Hematopoietic multipotent progenitor cell treated with erythropoietin and hydrocortisone succinate and interleukin-3 and kit ligand, for 8 days (in vitro differentiated cells): ENCODE measurements around the gene OR4C5.
"Not testable (repeated sequence)": the region's sequence is repeated elsewhere in the genome, so short reads cannot be mapped to it uniquely, and the experiment has no call there.

ENCODE experiments used
- DNase-seq: peaks from one replicate; pipeline ENCODE4 v3.0.0-alpha.2; 2015

OR4C5 gene

GRCh38 chr11:48366365-48366764 is at the start of gene OR4C5:
TSS of gene OR4C5 (minus strand) at chr11:48366465. CDS start at chr11:48366465, 0 bp downstream.
- no peak for DNase-seq

GRCh38 chr11:48384670-48385069 is 18.4 kb upstream of the OR4C5 start:
- no peak for DNase-seq

- DNase-seq = not testable (repeated sequence)
Observed at GRCh38 chr11:48384151-48384550, 17.9 kb upstream of the OR4C5 start.

GRCh38 chr11:48361289-48361688 is 5.0 kb downstream of the OR4C5 start:
- DNase-seq = not testable (repeated sequence)

- no peak for DNase-seq
Observed at GRCh38 chr11:48354677-48355076, 11.6 kb downstream of the OR4C5 start.

- DNase-seq = no peak
Observed at GRCh38 chr11:48354013-48354412, 12.3 kb downstream of the OR4C5 start.

GRCh38 chr11:48346286-48346685 is 20.0 kb downstream of the OR4C5 start:
- DNase-seq = not testable (repeated sequence)

- DNase-seq = not testable (repeated sequence)
Observed at GRCh38 chr11:48342505-48342904, 23.8 kb downstream of the OR4C5 start.

- no peak for DNase-seq
Observed at GRCh38 chr11:48341466-48341865, 24.8 kb downstream of the OR4C5 start.

GRCh38 chr11:48324620-48325019 is 41.6 kb downstream of the OR4C5 start, which contains the start of gene OR4C3:
TSS of gene OR4C3 (plus strand) at chr11:48324920. CDS start at chr11:48325022, 102 bp downstream.
- DNase-seq = not testable (repeated sequence)

GRCh38 chr11:48319813-48320212 is 46.5 kb downstream of the OR4C5 start:
- DNase-seq = not testable (repeated sequence)
